SU-DHL-6 (cell line): ENCODE measurements around the gene DPP6.
"Not testable (repeated sequence)": the region's sequence is repeated elsewhere in the genome, so short reads cannot be mapped to it uniquely, and the experiment has no call there.

Experiments
- H2AFZ ChIP-seq: fragments of 200-600 bp; sonication (generic); 2 replicates; pipeline ENCODE4 v1.6.1; 2014; ENCODE audit warnings: low read depth, mild to moderate bottlenecking, moderate library complexity, mixed read lengths, antibody characterized with exemption, low read length; ENCODE audit not compliant: severe bottlenecking
- H3F3A ChIP-seq: fragments of 200-600 bp; shearing (Covaris generic); 2 replicates; pipeline ENCODE4 v1.6.0; 2016; ENCODE audit warnings: antibody characterized with exemption, mild to moderate bottlenecking; ENCODE audit not compliant: insufficient read depth
- H3K27ac ChIP-seq: fragments of 200-600 bp; sonication (generic); 2 replicates; pipeline ENCODE4 v1.5.1; 2016; ENCODE audit warnings: low read depth, mild to moderate bottlenecking, low read length, moderate library complexity, mixed read lengths
- H3K27me3 ChIP-seq: fragments of 200-600 bp; sonication (generic), shearing (Covaris generic); 2 replicates; pipeline ENCODE4 v1.6.0; 2014; ENCODE audit warnings: mild to moderate bottlenecking, low read length
- H3K36me3 ChIP-seq: fragments of 200-600 bp; sonication (generic); 2 replicates; pipeline ENCODE4 v1.6.1; 2014; ENCODE audit warnings: mild to moderate bottlenecking, low read length, mixed read lengths
- H3K4me2 ChIP-seq: fragments of 300-600, 200-600 bp; shearing (Covaris generic), sonication (generic); 2 replicates; pipeline ENCODE4 v1.6.0; 2014; ENCODE audit warnings: low read length, low read depth, mild to moderate bottlenecking; ENCODE audit not compliant: poor library complexity, severe bottlenecking
- H3K4me3 ChIP-seq: fragments of 200-600 bp; sonication (generic); 2 replicates; pipeline ENCODE4 v1.5.1; 2014; ENCODE audit warnings: antibody characterized with exemption, low read length, mild to moderate bottlenecking, mixed read lengths; ENCODE audit not compliant: insufficient read depth, poor library complexity, severe bottlenecking
- H3K79me2 ChIP-seq: fragments of 200-600 bp; sonication (generic); 2 replicates; pipeline ENCODE4 v1.6.1; 2014; ENCODE audit warnings: mild to moderate bottlenecking, low read length, moderate library complexity; ENCODE audit not compliant: insufficient read depth
- H3K9ac ChIP-seq: fragments of 200-600 bp; sonication (generic); 2 replicates; pipeline ENCODE4 v1.7.0; 2014; ENCODE audit warnings: mild to moderate bottlenecking, low read length
- H3K9me2 ChIP-seq: fragments of 200-600 bp; sonication (generic); replicated peaks from 2 replicates; pipeline ENCODE4 v1.6.1; 2014; ENCODE audit warnings: low read length; ENCODE audit not compliant: insufficient read depth
- H3K9me3 ChIP-seq: fragments of 200-600 bp; sonication (generic); 2 replicates; pipeline ENCODE4 v1.6.1; 2014; ENCODE audit warnings: low read length, mixed read lengths; ENCODE audit not compliant: insufficient read depth
- H4K20me1 ChIP-seq: fragments of 200-600 bp; sonication (generic); 2 replicates; pipeline ENCODE4 v1.6.1; 2014; ENCODE audit warnings: low read depth, mild to moderate bottlenecking, antibody characterized with exemption, low read length, moderate library complexity, mixed read lengths
- CTCF ChIP-seq: fragments of 200-600 bp; sonication (generic); IDR thresholded peaks from one replicate; pipeline ENCODE4 v1.5.1; 2017; ENCODE audit warnings: antibody characterized with exemption, mild to moderate bottlenecking, low read length, moderate library complexity; ENCODE audit not compliant: insufficient read depth, poor library complexity, severe bottlenecking
- EZH2phosphoT487 ChIP-seq: fragments of 200-600 bp; sonication (generic), shearing (Covaris generic); conservative IDR thresholded peaks from 2 replicates; pipeline ENCODE4 v1.6.1; 2018; ENCODE audit warnings: mild to moderate bottlenecking, antibody characterized with exemption, low read length, moderate library complexity, mixed read lengths

Gene DPP6

DNA sequence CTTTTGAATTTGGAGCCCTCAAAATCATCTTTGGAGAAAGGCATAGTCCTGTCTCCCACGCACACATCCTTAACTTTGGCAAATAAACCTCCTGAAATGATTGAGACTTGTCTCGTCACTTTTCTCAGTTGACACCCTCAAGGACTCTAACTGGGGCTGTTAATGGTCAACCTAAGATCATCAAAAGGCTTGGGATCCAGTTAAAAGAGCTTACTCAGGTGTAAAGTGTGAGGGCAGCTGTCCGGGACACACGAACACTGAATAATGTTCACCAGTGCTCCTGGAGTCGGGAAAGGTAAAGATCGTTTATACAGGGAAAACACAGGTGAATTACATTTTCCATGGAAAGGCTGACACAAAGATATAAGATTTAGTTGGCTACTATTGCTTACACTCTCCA is 866.1 kb downstream of the DPP6 start:
- Histone ChIP-seq H4K20me1 (no peaks in the 10 kb centered on the region), H3K4me3 (no peak overlapping the region), H3K9ac (no peak overlapping the region), H3F3A (no peaks in the 10 kb centered on the region), H3K36me3 (no peaks in the 10 kb centered on the region), H3K4me2 (no peak overlapping the region), H3K9me3 (no peaks in the 10 kb centered on the region), H3K27ac (no peak overlapping the region), H3K27me3 (no peaks in the 10 kb centered on the region), H3K9me2 (no peaks in the 10 kb centered on the region), H2AFZ (no peak overlapping the region), H3K79me2 (no peaks in the 10 kb centered on the region)
- TF ChIP-seq CTCF: no peak
- TF ChIP-seq EZH2phosphoT487: no peak

DNA sequence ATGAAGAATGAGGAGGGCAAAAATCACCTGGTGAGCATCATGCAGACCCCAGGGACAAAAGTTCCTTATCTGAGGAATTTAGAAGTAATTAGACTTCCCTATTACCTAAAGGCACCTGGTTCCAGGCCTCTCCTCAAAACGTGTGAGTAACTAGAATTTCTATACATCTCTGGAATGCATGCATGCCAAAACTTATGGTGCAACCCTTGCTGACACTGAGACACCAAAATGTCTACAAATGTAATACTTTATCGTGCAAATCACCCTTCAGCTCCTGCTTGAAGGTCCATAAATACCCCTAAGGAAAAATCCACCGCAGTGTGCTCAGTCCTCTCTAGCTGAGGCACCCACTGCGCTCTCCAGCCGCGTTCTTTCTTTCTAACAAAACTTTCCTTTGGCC is 866.5 kb downstream of the DPP6 start:
- no peak overlapping the region for H3K4me2 ChIP-seq
- H3K79me2 ChIP-seq: no peaks in the 10 kb centered on the region
- no peak overlapping the region for H3K27ac ChIP-seq
- TF ChIP-seq CTCF (no peak), EZH2phosphoT487 (no peak)
- no peak overlapping the region for H3K9ac ChIP-seq
- no peaks in the 10 kb centered on the region for H3K27me3 ChIP-seq
- H3K9me2 ChIP-seq: no peaks in the 10 kb centered on the region
- no peaks in the 10 kb centered on the region for H4K20me1 ChIP-seq
- H3F3A ChIP-seq: no peaks in the 10 kb centered on the region
- H3K9me3 ChIP-seq: no peaks in the 10 kb centered on the region
- no peak overlapping the region for H2AFZ ChIP-seq
- H3K36me3 ChIP-seq: no peaks in the 10 kb centered on the region
- no peak overlapping the region for H3K4me3 ChIP-seq

GRCh38 chr7:154919344-154920225 is 867.4 kb downstream of the DPP6 start:
- H3K9me2 ChIP-seq: no peaks in the 10 kb centered on the region
- no peak for TF ChIP-seq EZH2phosphoT487
- TF ChIP-seq CTCF: no peak
- H3K27me3 ChIP-seq: no peaks in the 10 kb centered on the region
- H3K9me3 ChIP-seq: no peaks in the 10 kb centered on the region
- H3F3A ChIP-seq: no peaks in the 10 kb centered on the region
- no peak overlapping the region for H3K4me2 ChIP-seq
- H2AFZ ChIP-seq: no peak overlapping the region
- H3K79me2 ChIP-seq: no peaks in the 10 kb centered on the region
- H3K4me3 ChIP-seq: no peak overlapping the region
- no peak overlapping the region for H3K9ac ChIP-seq
- no peaks in the 10 kb centered on the region for H3K36me3 ChIP-seq
- H4K20me1 ChIP-seq: no peaks in the 10 kb centered on the region
- H3K27ac ChIP-seq: no peak overlapping the region

GRCh38 chr7:154922472-154922871 is 870.3 kb downstream of the DPP6 start:
- not testable (repeated sequence) for H3K9me3 ChIP-seq, H4K20me1 ChIP-seq, H3K9me2 ChIP-seq, H3K9ac ChIP-seq, H3F3A ChIP-seq, H3K4me3 ChIP-seq, H3K79me2 ChIP-seq, H2AFZ ChIP-seq, H3K27me3 ChIP-seq, H3K27ac ChIP-seq, H3K4me2 ChIP-seq, H3K36me3 ChIP-seq
